Smooth muscle cell (in vitro differentiated cells): ENCODE data around the gene ZNF274. TPM values are rescaled to one million over a fixed set of nuclear protein-coding genes. Genes with fewer than 3 reads are reported as not detected.
A peak's percentile ranks its signal among the peaks of the same experiment; 100 is the strongest.

Source experiments
- DNase-seq: peaks from one replicate; lab custom pipeline; 2025; ENCODE audit not compliant: unreplicated experiment; lab: John Stamatoyannopoulos, UW
- H2AFZ ChIP-seq: fragments of 200-600 bp; sonication (generic); 2 replicates; pipeline ENCODE4 v1.6.0; 2016; ENCODE audit warnings: antibody characterized with exemption, low read depth, mild to moderate bottlenecking
- H3F3A ChIP-seq: fragments of 200-600 bp; sonication (generic); 2 replicates; pipeline ENCODE4 v1.6.0; 2017; ENCODE audit warnings: antibody characterized with exemption, low read depth
- H3K27ac ChIP-seq: fragments of 200-600 bp; sonication (generic); 2 replicates; pipeline ENCODE4 v1.5.1; 2016; ENCODE audit warnings: low read depth, mild to moderate bottlenecking
- H3K27me3 ChIP-seq: fragments of 200-600 bp; sonication (generic); 2 replicates; pipeline ENCODE4 v1.6.1; 2016; ENCODE audit warnings: low read depth, mild to moderate bottlenecking
- H3K36me3 ChIP-seq: fragments of 200-600 bp; sonication (generic); 2 replicates; pipeline ENCODE4 v1.5.1; 2016; ENCODE audit warnings: low read depth
- H3K4me1 ChIP-seq: fragments of 200-600 bp; sonication (generic); 2 replicates; pipeline ENCODE4 v1.5.1; 2016; ENCODE audit warnings: low read depth
- H3K4me2 ChIP-seq: fragments of 200-600 bp; sonication (generic); 2 replicates; pipeline ENCODE4 v1.6.0; 2016; ENCODE audit warnings: mild to moderate bottlenecking
- H3K4me3 ChIP-seq: fragments of 200-600 bp; sonication (generic); 2 replicates; pipeline ENCODE4 v1.5.1; 2016; ENCODE audit warnings: mild to moderate bottlenecking
- H3K79me2 ChIP-seq: fragments of 200-600 bp; sonication (generic); 2 replicates; pipeline ENCODE4 v1.6.0; 2016; ENCODE audit warnings: low read depth, mild to moderate bottlenecking
- H3K9ac ChIP-seq: fragments of 200-600 bp; sonication (generic); 2 replicates; pipeline ENCODE4 v1.6.0; 2016; ENCODE audit warnings: low read depth
- H3K9me3 ChIP-seq: fragments of 200-600 bp; sonication (generic); replicated peaks from 2 replicates; pipeline ENCODE4 v1.5.1; 2016; ENCODE audit warnings: low read depth
- H4K20me1 ChIP-seq: fragments of 200-600 bp; sonication (generic); 2 replicates; pipeline ENCODE4 v1.6.0; 2016; ENCODE audit warnings: low read depth
- WGBS: methylation state at CpG from one replicate; pipeline ENCODE4 v1.1.7; 2016; ENCODE audit warnings: low lambda C conversion rate; 5-methylcytosine and 5-hydroxymethylcytosine counted together
- polyA plus RNA-seq: library from polyadenylated mRNA; unstranded; fragments of >200 nt; fragmentation: Nextera tagmentation; extraction: Ambion mirVana; gene quantifications from 2 replicates; pipeline ENCODE4 v1.2.1, GENCODE V29; 2016
- total RNA-seq: library from RNA; depleted of rRNA; stranded (reverse); fragments of >200 nt; gene quantifications from 2 replicates; pipeline ENCODE4 v1.2.3, GENCODE V29; 2014
- TF ChIP-seq, protein P1 (sequence below): fragments of 200-600 bp; sonication (generic); IDR thresholded peaks from 2 replicates; pipeline ENCODE4 v1.5.1; 2017; ENCODE audit warnings: borderline replicate concordance, mild to moderate bottlenecking, antibody characterized with exemption; ENCODE audit not compliant: insufficient read depth, poor library complexity, severe bottlenecking

ZNF274 gene
- total and polyA plus RNA-seq, 2 experiments from 2014 or later, result 23.8 to 27.2 TPM

DNA sequence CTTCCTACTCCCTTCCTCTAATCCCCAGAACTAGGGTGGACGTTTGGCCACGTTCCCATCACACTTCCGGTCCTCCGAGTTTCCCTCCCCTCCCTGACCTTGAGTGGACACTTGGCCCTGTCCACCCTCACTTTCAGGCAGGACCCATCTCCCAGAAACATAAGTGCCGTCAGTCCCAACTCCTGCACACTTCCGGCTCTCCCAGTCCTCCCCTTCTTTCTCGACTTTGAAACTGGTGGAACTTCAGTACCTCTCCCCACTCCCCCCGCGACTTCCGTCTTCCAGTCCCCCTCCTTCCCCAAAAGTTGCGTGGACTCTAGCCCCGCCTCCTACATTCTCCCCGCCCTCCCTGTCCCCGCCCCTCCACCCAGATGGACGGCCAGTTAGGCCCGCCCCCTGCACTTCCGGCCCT, 278 bp upstream of the ZNF274 start:
- H3K36me3 ChIP-seq, result peaks cover 28% of the 10 kb centered on the region
- H3K9ac ChIP-seq, result peak overlapping the region; percentile 99
- H4K20me1 ChIP-seq, result no peaks in the 10 kb centered on the region
- peak overlapping the region; percentile 97 for H3K4me3 ChIP-seq
- no peak for DNase-seq
- H2AFZ ChIP-seq, result no peak overlapping the region
- peaks cover 19% of the 10 kb centered on the region for H3K79me2 ChIP-seq
- H3K27ac ChIP-seq, result peak overlapping the region; percentile 100
- no peaks in the 10 kb centered on the region for H3F3A ChIP-seq
- WGBS, result 37% methylated on average over 10 of the region's 17 CpGs
- peak overlapping the region; percentile 96 for H3K4me2 ChIP-seq
- H3K9me3 ChIP-seq, result peaks cover 53% of the 10 kb centered on the region
- H3K4me1 ChIP-seq, result no peaks in the 10 kb centered on the region
- TF ChIP-seq, protein P1, sequence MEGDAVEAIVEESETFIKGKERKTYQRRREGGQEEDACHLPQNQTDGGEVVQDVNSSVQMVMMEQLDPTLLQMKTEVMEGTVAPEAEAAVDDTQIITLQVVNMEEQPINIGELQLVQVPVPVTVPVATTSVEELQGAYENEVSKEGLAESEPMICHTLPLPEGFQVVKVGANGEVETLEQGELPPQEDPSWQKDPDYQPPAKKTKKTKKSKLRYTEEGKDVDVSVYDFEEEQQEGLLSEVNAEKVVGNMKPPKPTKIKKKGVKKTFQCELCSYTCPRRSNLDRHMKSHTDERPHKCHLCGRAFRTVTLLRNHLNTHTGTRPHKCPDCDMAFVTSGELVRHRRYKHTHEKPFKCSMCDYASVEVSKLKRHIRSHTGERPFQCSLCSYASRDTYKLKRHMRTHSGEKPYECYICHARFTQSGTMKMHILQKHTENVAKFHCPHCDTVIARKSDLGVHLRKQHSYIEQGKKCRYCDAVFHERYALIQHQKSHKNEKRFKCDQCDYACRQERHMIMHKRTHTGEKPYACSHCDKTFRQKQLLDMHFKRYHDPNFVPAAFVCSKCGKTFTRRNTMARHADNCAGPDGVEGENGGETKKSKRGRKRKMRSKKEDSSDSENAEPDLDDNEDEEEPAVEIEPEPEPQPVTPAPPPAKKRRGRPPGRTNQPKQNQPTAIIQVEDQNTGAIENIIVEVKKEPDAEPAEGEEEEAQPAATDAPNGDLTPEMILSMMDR, result no peak
- H3K27me3 ChIP-seq, result no peaks in the 10 kb centered on the region

DNA sequence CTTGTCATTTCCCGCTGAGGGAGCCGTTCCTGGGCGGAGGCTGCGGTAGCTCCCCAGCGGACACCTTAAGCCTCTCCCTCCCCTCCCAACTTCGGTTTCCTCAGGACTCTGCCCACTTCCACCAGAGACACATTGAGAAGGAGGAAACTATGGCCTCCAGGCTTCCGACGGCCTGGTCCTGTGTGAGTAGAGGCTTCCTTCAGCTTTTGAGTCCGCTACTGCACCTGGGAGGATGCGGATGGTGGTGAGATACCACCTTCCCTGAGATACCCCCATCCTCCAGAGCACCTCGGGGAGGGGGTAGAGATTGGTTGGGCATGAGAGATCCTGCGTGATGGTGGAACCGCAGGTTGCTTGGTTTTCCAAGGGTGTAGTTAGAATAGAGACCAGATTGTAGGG, 955 bp downstream of the ZNF274 start:
- H3K27me3 ChIP-seq, result no peaks in the 10 kb centered on the region
- H3F3A ChIP-seq, result no peaks in the 10 kb centered on the region
- H3K27ac ChIP-seq, result peak overlapping the region; percentile 100
- H3K4me2 ChIP-seq, result peak overlapping the region; percentile 96
- H3K9me3 ChIP-seq, result peaks cover 52% of the 10 kb centered on the region
- no peaks in the 10 kb centered on the region for H3K4me1 ChIP-seq
- TF ChIP-seq, protein P1, result no peak
- H4K20me1 ChIP-seq, result no peaks in the 10 kb centered on the region
- no peak for DNase-seq
- H3K4me3 ChIP-seq, result peak overlapping the region; percentile 97
- peak overlapping the region; percentile 99 for H3K9ac ChIP-seq
- peaks cover 20% of the 10 kb centered on the region for H3K79me2 ChIP-seq
- no peak overlapping the region for H2AFZ ChIP-seq
- peaks cover 36% of the 10 kb centered on the region for H3K36me3 ChIP-seq
- WGBS, result 19% methylated on average over 11 of the region's 13 CpGs

DNA sequence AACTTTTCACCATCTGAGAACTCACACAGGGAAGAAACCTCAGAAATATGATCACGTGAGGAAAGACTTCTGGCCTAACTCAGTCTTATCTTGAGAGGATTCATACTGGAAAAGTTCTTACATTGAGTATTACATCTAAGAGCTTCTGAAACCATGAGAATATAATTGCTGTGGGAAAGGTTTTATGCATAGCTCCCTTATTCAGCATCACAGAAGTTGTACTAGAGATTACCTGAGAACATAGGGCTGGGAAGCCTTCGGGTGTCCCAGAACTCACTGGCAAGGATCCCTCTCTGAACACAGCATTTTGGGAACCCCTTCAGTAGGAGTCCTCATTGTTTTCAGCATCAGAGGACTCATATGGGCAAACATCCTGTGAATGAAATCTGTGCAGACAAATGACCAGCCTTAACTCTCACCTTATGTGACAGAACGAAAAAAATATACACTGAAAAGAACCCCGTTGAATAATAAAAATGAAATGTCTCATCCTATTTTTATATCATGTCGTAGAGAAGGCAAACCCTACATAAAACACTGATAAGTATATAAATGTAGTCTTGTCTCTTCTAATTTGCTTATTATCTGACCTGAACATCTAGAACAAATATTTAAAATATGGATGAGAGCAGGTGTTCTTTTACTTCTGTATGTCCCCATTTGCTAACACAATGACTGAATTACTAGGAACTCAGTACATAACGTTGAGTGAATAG, 14.2 kb downstream of the ZNF274 start:
- Histone ChIP-seq H3K4me3 (peak overlapping the region; percentile 22), H3K79me2 (no peaks in the 10 kb centered on the region), H3K4me2 (no peak overlapping the region), H3K9me3 (peaks cover 93% of the 10 kb centered on the region), H3F3A (no peaks in the 10 kb centered on the region), H3K27ac (no peak overlapping the region), H3K9ac (no peak overlapping the region), H3K36me3 (peaks cover 90% of the 10 kb centered on the region), H2AFZ (no peak overlapping the region), H3K4me1 (no peaks in the 10 kb centered on the region), H4K20me1 (no peaks in the 10 kb centered on the region), H3K27me3 (no peaks in the 10 kb centered on the region)
- DNase-seq, result no peak
- TF ChIP-seq, protein P1, result no peak
- WGBS, result 73% methylated on average over 6 of the region's 6 CpGs

DNA sequence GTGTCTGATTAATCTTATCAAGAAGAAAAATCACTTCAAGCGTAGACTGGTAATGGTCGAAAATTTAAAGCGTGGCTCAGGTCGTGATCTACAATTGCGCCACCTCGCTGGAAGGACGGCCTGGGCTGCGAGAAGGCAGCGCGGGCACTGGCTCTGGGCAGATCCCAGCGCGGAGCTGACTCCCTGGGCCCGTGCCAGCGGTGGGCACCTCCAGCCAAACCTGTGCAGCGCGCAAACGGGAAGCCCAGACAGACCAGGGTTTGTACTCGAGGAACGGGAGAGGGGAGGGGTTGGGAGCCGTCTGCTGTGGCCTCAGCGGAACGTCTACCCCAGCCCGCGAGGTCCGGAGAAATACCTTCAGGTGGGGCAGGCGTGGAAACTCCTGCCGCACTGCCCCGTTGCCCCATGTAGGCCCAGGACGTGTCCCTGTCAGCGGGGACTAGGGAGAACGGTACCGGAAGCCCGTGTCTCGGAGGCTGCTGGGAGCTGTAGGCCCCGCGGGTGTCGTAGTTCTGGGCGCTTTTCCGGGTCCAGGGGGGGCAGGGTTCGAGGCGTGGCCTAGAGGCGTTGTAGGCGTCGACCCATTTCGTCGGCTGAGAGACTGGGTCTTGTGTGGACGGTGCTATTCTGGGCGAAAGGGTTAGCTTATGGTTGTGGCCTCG, 21.1 kb downstream of the ZNF274 start:
- WGBS, result 97% methylated on average over 49 of the region's 49 CpGs
- Histone ChIP-seq H3K27ac (no peak overlapping the region), H4K20me1 (no peaks in the 10 kb centered on the region), H3K4me3 (no peak overlapping the region), H3F3A (no peaks in the 10 kb centered on the region), H3K79me2 (no peaks in the 10 kb centered on the region), H3K27me3 (no peaks in the 10 kb centered on the region), H3K4me1 (no peaks in the 10 kb centered on the region), H2AFZ (no peak overlapping the region), H3K4me2 (no peak overlapping the region), H3K36me3 (peaks cover 95% of the 10 kb centered on the region), H3K9me3 (peaks cover 95% of the 10 kb centered on the region), H3K9ac (no peak overlapping the region)
- DNase-seq, result no peak
- TF ChIP-seq, protein P1, result no peak
